Esophagus muscularis mucosa (tissue), 3 donors: ENCODE results near the gene IST1.

ENCODE experiments used
- CTCF ChIP-seq, 3 experiments: fragments of 200-600 bp in 2 of 3; fragments of 450-650 bp in 1 of 3; sonication (generic) in 2 of 3; IDR thresholded peaks; one replicate each; pipeline ENCODE4 v1.5.1; 2017 to 2019; ENCODE audit warnings: antibody characterized with exemption in 3 of 3, mild to moderate bottlenecking in 2 of 3, moderate library complexity in 1 of 3
- POLR2AphosphoS5 ChIP-seq, 2 donors: sonication (generic); formaldehyde crosslinking; IDR thresholded peaks; one replicate each; pipeline ENCODE4 v1.6.1; 2017; ENCODE audit warnings: antibody characterized with exemption in 2 of 2

- TF ChIP-seq CTCF (IDR thresholded peaks at IDR 0.05) (no peak), POLR2AphosphoS5 (IDR thresholded peaks at IDR 0.05) (no peak)
Measured at GRCh38 chr16:71863995-71864394, 31.3 kb upstream of the IST1 start.
